ENCODE data around the gene HPS4. TPM values are rescaled to one million over a fixed set of nuclear protein-coding genes. Genes with fewer than 3 reads are reported as not detected.

HPS4 gene
- total RNA-seq, 1 experiment from 2014 or later: 35.4 TPM

GRCh38 chr22:26515931-26516330 is 32.3 kb upstream of the HPS4 start:
- Histone ChIP-seq H3K27ac (ENCODE audit: low read depth, low read length) (no peak overlapping the region), H3K4me1 (ENCODE audit: control insufficient read depth in 1 of 2, insufficient read depth in 2 of 2, low read length in 2 of 2) (peaks cover 13 to 14% of the 10 kb centered on the region in 2 experiments; a peak in 3 of 4 replicates), H3K27me3 (ENCODE audit: insufficient read depth, low read length) (no peaks in the 10 kb centered on the region), H3K4me3 (replicated peaks in 1 of 2; ENCODE audit: low read depth in 1 of 2, low read length in 2 of 2) (no peak overlapping the region), H3K9me2 (ENCODE audit: insufficient read depth) (no peaks in the 10 kb centered on the region), H3K9ac (ENCODE audit: low read length) (no peak overlapping the region), H3K79me2 (ENCODE audit: insufficient read depth, low read length) (peaks cover 32% of the 10 kb centered on the region), H3K9me3 (ENCODE audit: control insufficient read depth in 1 of 2, insufficient read depth in 1 of 2, low read depth in 1 of 2, low read length in 2 of 2) (no peaks in the 10 kb centered on the region), H4K20me1 (ENCODE audit: insufficient read depth) (no peaks in the 10 kb centered on the region), H3K4me2 (ENCODE audit: low read length) (no peak overlapping the region), H2AFZ (ENCODE audit: low read depth, low read length, poor library complexity, severe bottlenecking) (no peak overlapping the region), H3K36me3 (ENCODE audit: control insufficient read depth in 1 of 2, insufficient read depth in 2 of 2, low read length in 2 of 2) (no peaks in the 10 kb centered on the region; a peak in 1 of 4 replicates)
- intact Hi-C loops (cut with micrococcal nuclease): no loop called here
- TF ChIP-seq RAD21 (IDR thresholded peaks at IDR 0.05; ENCODE audit: low read depth): no peak
- no peak for TF ChIP-seq ZBTB33 (IDR thresholded peaks at IDR 0.05; ENCODE audit: extremely low read depth, insufficient replicate concordance, low read length)
- no peak for TF ChIP-seq ELF1 (IDR thresholded peaks at IDR 0.05; ENCODE audit: borderline replicate concordance, low read depth)
- TF ChIP-seq TCF7L2 (IDR thresholded peaks at IDR 0.05; ENCODE audit: borderline replicate concordance, extremely low read depth, insufficient read depth, insufficient read length): no peak
- no peak for TF ChIP-seq MAX (IDR thresholded peaks at IDR 0.05)
- TF ChIP-seq CEBPB (IDR thresholded peaks at IDR 0.05; ENCODE audit: low read depth): no peak
- no peak for TF ChIP-seq EZH2phosphoT487 (IDR thresholded peaks at IDR 0.05; ENCODE audit: borderline replicate concordance)
- TF ChIP-seq ATF3 (IDR thresholded peaks at IDR 0.05): no peak
- no peak for TF ChIP-seq JUND (IDR thresholded peaks at IDR 0.05)
- no peak for TF ChIP-seq CTCF (IDR thresholded peaks at IDR 0.05 in 2 of 3, conservative IDR thresholded peaks at IDR 0.05 in 1 of 3; ENCODE audit: borderline replicate concordance in 1 of 3, insufficient read depth in 1 of 3, low read depth in 2 of 3, low read length in 2 of 3)
- TF ChIP-seq POLR2AphosphoS5 (IDR thresholded peaks at IDR 0.05; ENCODE audit: low read depth, low read length): no peak
- DNase-seq (ENCODE audit: low read depth, low spot score) (no peak), ATAC-seq (no peak)
- ChIA-PET POLR2A (no interaction called here), RAD21 (ENCODE audit: low non-redundant PET in 1 of 2, low total read pairs in 2 of 2, uncharacterized antibody in 2 of 2, unreplicated experiment in 2 of 2) (no interaction called here), CTCF (no interaction called here)
- BruUV-seq (replicated peaks): no TSS peak
